Activated naive CD4-positive, alpha-beta T cell (primary cell): Measurements from ENCODE around the gene BRAF.
"Not testable (repeated sequence)": the region's sequence is repeated elsewhere in the genome, so short reads cannot be mapped to it uniquely, and the experiment has no call there.

Experiments used
- DNase-seq, 4 experiments: peaks; one replicate each; lab custom pipeline; 2025; lab: John Stamatoyannopoulos, UW

BRAF gene

GRCh38 chr7:140769852-140770251 lies 154.9 kb downstream of the BRAF start:
- DNase-seq, result no peak

- DNase-seq, result no peak
These were observed 157.3 kb downstream of the BRAF start for GRCh38 chr7:140767418-140767817.

GRCh38 chr7:140765441-140765840 lies 159.3 kb downstream of the BRAF start:
- not testable (repeated sequence) for DNase-seq

GRCh38 chr7:140763166-140763565 lies 161.6 kb downstream of the BRAF start:
- DNase-seq, result not testable (repeated sequence)

- not testable (repeated sequence) for DNase-seq
These were observed 163.4 kb downstream of the BRAF start for GRCh38 chr7:140761375-140761774.

- no peak for DNase-seq
These were observed 170.2 kb downstream of the BRAF start for GRCh38 chr7:140754506-140754905.

- no peak for DNase-seq
These were observed 172.2 kb downstream of the BRAF start for GRCh38 chr7:140752533-140752932.

- no peak for DNase-seq
These were observed 178.0 kb downstream of the BRAF start for GRCh38 chr7:140746751-140747150.

- DNase-seq, result no peak
These were observed 179.3 kb downstream of the BRAF start for GRCh38 chr7:140745266-140746058.

- DNase-seq, result no peak
These were observed 180.7 kb downstream of the BRAF start for GRCh38 chr7:140744005-140744404.

GRCh38 chr7:140743255-140743654 lies 181.5 kb downstream of the BRAF start:
- DNase-seq, result not testable (repeated sequence)

GRCh38 chr7:140738280-140738679 lies 186.4 kb downstream of the BRAF start:
- no peak for DNase-seq

GRCh38 chr7:140734729-140735128 lies 190.0 kb downstream of the BRAF start:
- no peak for DNase-seq

- DNase-seq, result no peak
These were observed 190.6 kb downstream of the BRAF start for GRCh38 chr7:140734096-140734495.

GRCh38 chr7:140732416-140732815 lies 192.3 kb downstream of the BRAF start:
- DNase-seq, result no peak

- DNase-seq, result no peak
These were observed 198.4 kb downstream of the BRAF start for GRCh38 chr7:140726281-140726680.

GRCh38 chr7:140724706-140725105 lies 200.0 kb downstream of the BRAF start:
- DNase-seq, result no peak

- no peak for DNase-seq
These were observed 201.2 kb downstream of the BRAF start for GRCh38 chr7:140723574-140723973.

- DNase-seq, result peak in 2 of 4 experiments; percentile 3 to 42
These were observed 201.7 kb downstream of the BRAF start for GRCh38 chr7:140723006-140723405.

- no peak for DNase-seq
These were observed 202.5 kb downstream of the BRAF start for GRCh38 chr7:140722254-140722653.

GRCh38 chr7:140719721-140720120 lies 205.0 kb downstream of the BRAF start:
- no peak for DNase-seq

GRCh38 chr7:140714331-140715040 lies 210.2 kb downstream of the BRAF start:
- DNase-seq, result no peak

- not testable (repeated sequence) for DNase-seq
These were observed 212.3 kb downstream of the BRAF start for GRCh38 chr7:140712392-140712791.
